SH-SY5Y (cell line): ENCODE measurements around the gene TOR1AIP2.

Experiments
- GATA2 ChIP-seq: IDR thresholded peaks from 2 replicates; pipeline ENCODE4 v1.6.1; 2011; ENCODE audit warnings: mild to moderate bottlenecking, low read depth, low read length
- GATA3 ChIP-seq: IDR thresholded peaks from 2 replicates; pipeline ENCODE4 v1.6.1; 2011; ENCODE audit warnings: low read depth, mild to moderate bottlenecking, low read length, moderate library complexity

- no peak for TF ChIP-seq GATA2
- no peak for TF ChIP-seq GATA3
These were observed 21.3 kb downstream of the TOR1AIP2 start for GRCh38 chr1:179856296-179856695.
